ENCODE measurements around the gene GDF15.
"Not testable (repeated sequence)": the region's sequence is repeated elsewhere in the genome, so short reads cannot be mapped to it uniquely, and the experiment has no call there.

DNA sequence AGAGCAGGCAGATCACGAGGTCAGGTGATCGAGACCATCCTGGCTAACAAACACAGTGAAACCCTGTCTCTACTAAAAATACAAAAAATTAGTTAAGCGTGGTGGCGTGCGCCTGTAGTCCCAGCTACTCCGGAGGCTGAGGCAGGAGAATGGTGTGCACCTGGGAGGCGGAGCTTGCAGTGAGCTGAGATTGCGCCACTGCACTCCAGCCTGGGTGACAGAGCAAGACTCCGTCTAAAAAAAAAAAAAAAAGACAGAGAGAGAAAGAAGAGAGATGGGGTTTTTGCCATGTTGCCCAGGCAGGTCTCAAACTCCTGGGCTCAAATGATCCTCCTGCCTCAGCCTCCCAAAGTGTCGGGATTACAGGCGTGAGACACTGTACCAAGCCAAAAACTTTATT lies 19.8 kb downstream of the GDF15 start:
- TF ChIP-seq, protein P1, sequence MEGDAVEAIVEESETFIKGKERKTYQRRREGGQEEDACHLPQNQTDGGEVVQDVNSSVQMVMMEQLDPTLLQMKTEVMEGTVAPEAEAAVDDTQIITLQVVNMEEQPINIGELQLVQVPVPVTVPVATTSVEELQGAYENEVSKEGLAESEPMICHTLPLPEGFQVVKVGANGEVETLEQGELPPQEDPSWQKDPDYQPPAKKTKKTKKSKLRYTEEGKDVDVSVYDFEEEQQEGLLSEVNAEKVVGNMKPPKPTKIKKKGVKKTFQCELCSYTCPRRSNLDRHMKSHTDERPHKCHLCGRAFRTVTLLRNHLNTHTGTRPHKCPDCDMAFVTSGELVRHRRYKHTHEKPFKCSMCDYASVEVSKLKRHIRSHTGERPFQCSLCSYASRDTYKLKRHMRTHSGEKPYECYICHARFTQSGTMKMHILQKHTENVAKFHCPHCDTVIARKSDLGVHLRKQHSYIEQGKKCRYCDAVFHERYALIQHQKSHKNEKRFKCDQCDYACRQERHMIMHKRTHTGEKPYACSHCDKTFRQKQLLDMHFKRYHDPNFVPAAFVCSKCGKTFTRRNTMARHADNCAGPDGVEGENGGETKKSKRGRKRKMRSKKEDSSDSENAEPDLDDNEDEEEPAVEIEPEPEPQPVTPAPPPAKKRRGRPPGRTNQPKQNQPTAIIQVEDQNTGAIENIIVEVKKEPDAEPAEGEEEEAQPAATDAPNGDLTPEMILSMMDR (IDR thresholded peaks at IDR 0.05): not testable (repeated sequence)
- TF ChIP-seq POLR2A (IDR thresholded peaks at IDR 0.05): not testable (repeated sequence)

Measured in heart left ventricle (tissue), 13 donors.